HepG2 (cell line): ENCODE measurements around the gene KMT2B. TPM values are rescaled to one million over a fixed set of nuclear protein-coding genes. Genes with fewer than 3 reads are reported as not detected.

Experiments
- CREM ChIP-seq, 2 experiments: sonication (generic) in 1 of 2; formaldehyde crosslinking in 1 of 2; IDR thresholded peaks; 2 replicates each; pipeline versions ENCODE4 v1.4.0 to v1.6.1; 2016 to 2020; ENCODE audit warnings: antibody characterized with exemption in 1 of 2, mild to moderate bottlenecking in 1 of 2, missing genetic modification reagents in 1 of 2
- ELF4 ChIP-seq: sonication (generic); formaldehyde crosslinking; IDR thresholded peaks from 2 replicates; pipeline ENCODE4 v1.5.0; 2020; ENCODE audit warnings: missing genetic modification reagents, mild to moderate bottlenecking, moderate library complexity, borderline replicate concordance
- HCFC1 ChIP-seq: fragments of 150-350 bp; IDR thresholded peaks from 2 replicates; pipeline ENCODE4 v1.6.1; 2014; ENCODE audit warnings: low read depth, low read length
- JUN ChIP-seq: sonication (generic); formaldehyde crosslinking; IDR thresholded peaks from 2 replicates; pipeline ENCODE4 v1.4.0; 2020; ENCODE audit warnings: mild to moderate bottlenecking, missing genetic modification reagents
- KLF13 ChIP-seq: sonication (generic); formaldehyde crosslinking; IDR thresholded peaks from 2 replicates; pipeline ENCODE4 v1.4.0; 2020; ENCODE audit warnings: mild to moderate bottlenecking, missing genetic modification reagents
- NAIF1 ChIP-seq: sonication (generic); formaldehyde crosslinking; IDR thresholded peaks from 2 replicates; pipeline ENCODE4 v1.5.0; 2020; ENCODE audit warnings: mild to moderate bottlenecking, missing genetic modification reagents, borderline replicate concordance
- POLR2G ChIP-seq: fragments of 200-400 bp; formaldehyde crosslinking; IDR thresholded peaks from 2 replicates; pipeline ENCODE4 v1.6.1; 2018; ENCODE audit warnings: mild to moderate bottlenecking, low read depth, low read length, moderate library complexity
- ZKSCAN1 ChIP-seq: fragments of 150-350 bp; IDR thresholded peaks from 2 replicates; pipeline ENCODE4 v1.6.1; 2014; ENCODE audit warnings: low read length
- ZNF530 ChIP-seq: sonication (generic); formaldehyde crosslinking; IDR thresholded peaks from 2 replicates; pipeline ENCODE4 v1.5.0; 2020; ENCODE audit warnings: low read depth, mild to moderate bottlenecking, missing genetic modification reagents
- ZNF547 ChIP-seq: sonication (generic); formaldehyde crosslinking; IDR thresholded peaks from 2 replicates; pipeline ENCODE4 v1.5.1; 2020; ENCODE audit warnings: mild to moderate bottlenecking, missing genetic modification reagents
- ZNF550 ChIP-seq: sonication (generic); formaldehyde crosslinking; IDR thresholded peaks from 2 replicates; pipeline ENCODE4 v1.4.0; 2020; ENCODE audit warnings: mild to moderate bottlenecking, missing genetic modification reagents, borderline replicate concordance
- ZNF563 ChIP-seq: sonication (generic); formaldehyde crosslinking; IDR thresholded peaks from 2 replicates; pipeline ENCODE4 v1.8.0; 2022; ENCODE audit warnings: mild to moderate bottlenecking, moderate library complexity, missing genetic modification reagents
- ZNF724P ChIP-seq: sonication (generic); formaldehyde crosslinking; IDR thresholded peaks from 2 replicates; pipeline ENCODE4 v1.8.0; 2022; ENCODE audit warnings: missing genetic modification reagents, borderline replicate concordance
- ZSCAN31 ChIP-seq: sonication (generic); formaldehyde crosslinking; IDR thresholded peaks from 2 replicates; pipeline ENCODE4 v1.5.0; 2020; ENCODE audit warnings: low read depth, mild to moderate bottlenecking, missing genetic modification reagents
- polyA plus RNA-seq, 8 experiments: library from polyadenylated mRNA; depleted of rRNA in 3 of 8; stranded (reverse) in 7 of 8; unstranded in 1 of 8; fragments of >200 nt; fragmentation: Illumina TruSeq in 4 of 8; extraction: Trizol in 4 of 8; gene quantifications; 2 replicates each; pipeline versions ENCODE4 v1.2.1 to v1.2.3, GENCODE V29; 2011 to 2016; ENCODE audit warnings: low read depth in 4 of 8, missing spikeins in 1 of 8, mixed read lengths in 1 of 8; ENCODE audit not compliant: insufficient read depth in 1 of 8
- total RNA-seq, 5 experiments: library from RNA; depleted of rRNA; stranded (reverse); fragments of >200 nt; fragmentation: Illumina TruSeq; extraction: Trizol; gene quantifications; 2 replicates each; pipeline ENCODE4 v1.2.3, GENCODE V29; 2016; ENCODE audit warnings: low read depth in 1 of 5
- TF ChIP-seq, protein P1 (sequence below): sonication (generic); formaldehyde crosslinking; IDR thresholded peaks from 2 replicates; pipeline ENCODE4 v1.9.0; 2021; ENCODE audit warnings: missing genetic modification reagents, mild to moderate bottlenecking, borderline replicate concordance
- TF ChIP-seq, protein P2 (sequence below): sonication (generic); formaldehyde crosslinking; IDR thresholded peaks from 2 replicates; pipeline ENCODE4 v1.8.1; 2023; ENCODE audit warnings: missing genetic modification reagents, mild to moderate bottlenecking, borderline replicate concordance
- TF ChIP-seq, protein P3 (sequence below): fragments of 450-650 bp; IDR thresholded peaks from 2 replicates; pipeline ENCODE4 v1.6.1; 2016
- TF ChIP-seq, protein P4 (sequence below): IDR thresholded peaks from 2 replicates; pipeline ENCODE4 v1.6.1; 2018; ENCODE audit warnings: missing genetic modification reagents, mild to moderate bottlenecking, missing compliant biosample characterization
- TF ChIP-seq, protein P5 (sequence below): sonication (generic); formaldehyde crosslinking; IDR thresholded peaks from 2 replicates; pipeline ENCODE4 v1.9.0; 2021; ENCODE audit warnings: missing genetic modification reagents, borderline replicate concordance

KMT2B gene
- total and polyA plus RNA-seq, 2 of the 13 experiments (the other 11 are each of a cell fraction or from before 2014, with no cell fraction given): 6.2 to 16.9 TPM

DNA sequence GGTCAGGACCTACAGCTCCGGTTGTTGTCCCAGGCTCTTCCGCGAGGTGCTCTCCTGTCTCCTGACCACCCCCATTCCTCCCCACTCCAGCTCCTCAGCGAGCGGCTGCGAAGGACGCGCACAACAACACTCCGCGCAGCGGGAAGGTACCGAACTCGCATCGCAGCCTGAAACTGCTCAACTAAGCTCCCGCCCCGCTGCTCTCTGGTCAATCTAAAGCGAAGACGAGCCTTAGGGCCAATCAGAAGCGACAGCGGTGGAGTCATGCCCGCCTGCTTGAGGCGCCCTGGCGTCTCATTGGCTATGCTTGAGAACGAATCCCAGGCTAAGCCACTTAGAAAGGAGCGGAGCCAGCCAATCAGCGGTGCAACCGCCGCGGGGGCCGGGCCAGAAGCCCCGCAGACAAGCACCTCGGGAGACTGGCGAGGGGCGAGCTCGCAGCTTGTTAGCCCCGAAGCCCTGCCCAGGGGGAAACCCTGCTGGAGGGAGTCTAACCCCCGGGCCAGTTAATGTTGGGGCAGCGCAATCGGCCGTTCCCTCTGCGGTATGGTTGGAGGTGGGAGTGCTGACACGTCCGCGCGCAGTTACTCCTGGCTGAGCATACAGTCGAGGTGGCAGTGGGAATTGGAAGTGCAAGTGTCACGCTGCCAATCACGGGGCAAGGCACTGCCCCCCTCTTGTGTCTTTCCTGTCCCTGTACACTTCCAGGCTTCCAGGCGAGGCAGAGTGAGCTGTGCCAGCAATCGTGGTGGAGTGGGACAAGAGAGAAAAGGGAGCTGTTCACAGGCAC lies 15.4 kb upstream of the KMT2B start (continued):
- TF ChIP-seq, protein P1, sequence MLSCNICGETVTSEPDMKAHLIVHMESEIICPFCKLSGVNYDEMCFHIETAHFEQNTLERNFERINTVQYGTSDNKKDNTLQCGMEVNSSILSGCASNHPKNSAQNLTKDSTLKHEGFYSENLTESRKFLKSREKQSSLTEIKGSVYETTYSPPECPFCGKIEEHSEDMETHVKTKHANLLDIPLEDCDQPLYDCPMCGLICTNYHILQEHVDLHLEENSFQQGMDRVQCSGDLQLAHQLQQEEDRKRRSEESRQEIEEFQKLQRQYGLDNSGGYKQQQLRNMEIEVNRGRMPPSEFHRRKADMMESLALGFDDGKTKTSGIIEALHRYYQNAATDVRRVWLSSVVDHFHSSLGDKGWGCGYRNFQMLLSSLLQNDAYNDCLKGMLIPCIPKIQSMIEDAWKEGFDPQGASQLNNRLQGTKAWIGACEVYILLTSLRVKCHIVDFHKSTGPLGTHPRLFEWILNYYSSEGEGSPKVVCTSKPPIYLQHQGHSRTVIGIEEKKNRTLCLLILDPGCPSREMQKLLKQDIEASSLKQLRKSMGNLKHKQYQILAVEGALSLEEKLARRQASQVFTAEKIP (CRISPR knock-in tag): no peak
- TF ChIP-seq CREM (IDR thresholded peaks at IDR 0.05) (peak; percentile 60; the same call in 1 of the 2 replicates), CREM (CRISPR knock-in tag; IDR thresholded peaks at IDR 0.05) (no peak), HCFC1 (no peak), POLR2G (peak; percentile 56), KLF13 (CRISPR knock-in tag) (no peak), JUN (no peak), NAIF1 (CRISPR knock-in tag) (no peak), ZNF550 (no peak), ZNF563 (0 out of 2 replicates have a peak, but pooled peaks have one; percentile 72), ELF4 (CRISPR knock-in tag) (no peak), ZKSCAN1 (no peak), ZSCAN31 (CRISPR knock-in tag) (no peak), ZNF724P (CRISPR knock-in tag) (peak; percentile 52; the same call in 1 of the 2 replicates), ZNF547 (CRISPR knock-in tag) (peak; percentile 88), ZNF530 (CRISPR knock-in tag) (no peak)
- TF ChIP-seq, protein P2, sequence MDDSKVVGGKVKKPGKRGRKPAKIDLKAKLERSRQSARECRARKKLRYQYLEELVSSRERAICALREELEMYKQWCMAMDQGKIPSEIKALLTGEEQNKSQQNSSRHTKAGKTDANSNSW (CRISPR knock-in tag): no peak
- TF ChIP-seq, protein P3, sequence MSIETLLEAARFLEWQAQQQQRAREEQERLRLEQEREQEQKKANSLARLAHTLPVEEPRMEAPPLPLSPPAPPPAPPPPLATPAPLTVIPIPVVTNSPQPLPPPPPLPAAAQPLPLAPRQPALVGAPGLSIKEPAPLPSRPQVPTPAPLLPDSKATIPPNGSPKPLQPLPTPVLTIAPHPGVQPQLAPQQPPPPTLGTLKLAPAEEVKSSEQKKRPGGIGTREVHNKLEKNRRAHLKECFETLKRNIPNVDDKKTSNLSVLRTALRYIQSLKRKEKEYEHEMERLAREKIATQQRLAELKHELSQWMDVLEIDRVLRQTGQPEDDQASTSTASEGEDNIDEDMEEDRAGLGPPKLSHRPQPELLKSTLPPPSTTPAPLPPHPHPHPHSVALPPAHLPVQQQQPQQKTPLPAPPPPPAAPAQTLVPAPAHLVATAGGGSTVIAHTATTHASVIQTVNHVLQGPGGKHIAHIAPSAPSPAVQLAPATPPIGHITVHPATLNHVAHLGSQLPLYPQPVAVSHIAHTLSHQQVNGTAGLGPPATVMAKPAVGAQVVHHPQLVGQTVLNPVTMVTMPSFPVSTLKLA: no peak
- TF ChIP-seq, protein P4, sequence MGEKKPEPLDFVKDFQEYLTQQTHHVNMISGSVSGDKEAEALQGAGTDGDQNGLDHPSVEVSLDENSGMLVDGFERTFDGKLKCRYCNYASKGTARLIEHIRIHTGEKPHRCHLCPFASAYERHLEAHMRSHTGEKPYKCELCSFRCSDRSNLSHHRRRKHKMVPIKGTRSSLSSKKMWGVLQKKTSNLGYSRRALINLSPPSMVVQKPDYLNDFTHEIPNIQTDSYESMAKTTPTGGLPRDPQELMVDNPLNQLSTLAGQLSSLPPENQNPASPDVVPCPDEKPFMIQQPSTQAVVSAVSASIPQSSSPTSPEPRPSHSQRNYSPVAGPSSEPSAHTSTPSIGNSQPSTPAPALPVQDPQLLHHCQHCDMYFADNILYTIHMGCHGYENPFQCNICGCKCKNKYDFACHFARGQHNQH (CRISPR knock-in tag): 0 out of 2 replicates have a peak, but pooled peaks have one; percentile 17
- TF ChIP-seq, protein P5, sequence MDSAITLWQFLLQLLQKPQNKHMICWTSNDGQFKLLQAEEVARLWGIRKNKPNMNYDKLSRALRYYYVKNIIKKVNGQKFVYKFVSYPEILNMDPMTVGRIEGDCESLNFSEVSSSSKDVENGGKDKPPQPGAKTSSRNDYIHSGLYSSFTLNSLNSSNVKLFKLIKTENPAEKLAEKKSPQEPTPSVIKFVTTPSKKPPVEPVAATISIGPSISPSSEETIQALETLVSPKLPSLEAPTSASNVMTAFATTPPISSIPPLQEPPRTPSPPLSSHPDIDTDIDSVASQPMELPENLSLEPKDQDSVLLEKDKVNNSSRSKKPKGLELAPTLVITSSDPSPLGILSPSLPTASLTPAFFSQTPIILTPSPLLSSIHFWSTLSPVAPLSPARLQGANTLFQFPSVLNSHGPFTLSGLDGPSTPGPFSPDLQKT (CRISPR knock-in tag): no peak
